Measurements from ENCODE around the gene B3GNT8.
A peak's percentile ranks its signal among the peaks of the same experiment; 100 is the strongest.
"Not testable (repeated sequence)": the region's sequence is repeated elsewhere in the genome, so short reads cannot be mapped to it uniquely, and the experiment has no call there.

B3GNT8 gene

DNA sequence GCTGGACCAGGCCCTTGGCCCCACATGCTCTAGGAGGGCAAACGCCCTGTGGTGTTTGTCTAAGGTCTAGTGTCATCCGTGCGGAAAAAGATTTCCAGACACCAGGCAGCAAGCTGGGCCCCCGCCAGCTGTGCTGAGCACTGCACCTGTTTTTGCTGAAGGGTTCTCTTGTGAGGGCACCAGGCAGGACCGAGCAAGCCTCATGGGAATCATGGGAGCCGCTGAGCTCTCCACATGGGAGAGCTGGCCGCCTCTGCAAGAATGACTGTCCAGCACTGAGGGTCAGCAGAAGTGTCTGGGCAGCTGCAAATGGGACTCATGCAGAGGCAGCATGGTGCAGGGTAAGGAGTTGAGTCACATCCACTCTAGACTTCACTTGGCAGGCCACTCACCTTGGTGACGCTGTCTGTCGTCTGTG is 12.0 kb downstream of the B3GNT8 start:
- no peak for DNase-seq (ENCODE audit: low spot score)

DNA sequence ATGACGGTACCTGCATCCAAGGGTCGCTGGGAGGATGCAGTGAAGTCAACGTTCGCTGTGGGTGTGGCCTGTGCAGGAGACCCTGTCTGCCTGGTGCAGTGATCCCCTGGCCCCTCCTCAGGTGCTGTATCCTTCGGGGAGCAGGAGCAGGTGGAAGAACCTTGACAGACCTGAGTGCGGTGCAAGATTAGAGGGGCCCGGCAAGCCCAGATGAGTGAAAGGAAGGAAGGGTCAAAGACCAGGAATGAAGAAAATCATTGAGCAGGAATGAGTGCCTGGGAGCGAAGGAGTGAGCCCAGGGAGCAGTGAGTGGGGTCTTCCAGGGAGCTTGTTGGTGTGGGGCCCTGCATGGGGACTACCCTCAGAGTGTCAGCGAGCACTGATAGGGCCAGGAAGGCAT is 12.7 kb downstream of the B3GNT8 start:
- DNase-seq (ENCODE audit: low spot score): no peak

DNA sequence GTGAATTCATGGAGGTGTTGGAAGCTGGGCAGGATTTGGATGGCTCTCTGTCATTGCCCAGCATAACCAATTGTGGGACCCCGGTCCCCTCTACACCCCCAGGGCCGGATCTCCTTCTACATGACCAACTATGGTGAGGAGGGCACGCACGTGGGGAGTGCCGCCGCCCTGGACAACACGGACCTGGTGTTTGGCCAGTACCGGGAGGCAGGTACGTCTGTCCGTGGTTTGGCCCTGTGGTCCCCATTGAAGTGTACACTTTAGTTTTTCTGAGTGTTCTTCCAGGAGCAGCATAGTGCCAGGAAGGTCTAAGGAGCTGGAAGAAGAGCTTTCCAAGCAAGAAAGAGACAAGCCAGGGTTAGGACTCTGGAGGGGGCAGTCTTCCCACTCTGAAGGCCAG is 13.2 kb downstream of the B3GNT8 start:
- DNase-seq (ENCODE audit: low spot score): no peak

DNA sequence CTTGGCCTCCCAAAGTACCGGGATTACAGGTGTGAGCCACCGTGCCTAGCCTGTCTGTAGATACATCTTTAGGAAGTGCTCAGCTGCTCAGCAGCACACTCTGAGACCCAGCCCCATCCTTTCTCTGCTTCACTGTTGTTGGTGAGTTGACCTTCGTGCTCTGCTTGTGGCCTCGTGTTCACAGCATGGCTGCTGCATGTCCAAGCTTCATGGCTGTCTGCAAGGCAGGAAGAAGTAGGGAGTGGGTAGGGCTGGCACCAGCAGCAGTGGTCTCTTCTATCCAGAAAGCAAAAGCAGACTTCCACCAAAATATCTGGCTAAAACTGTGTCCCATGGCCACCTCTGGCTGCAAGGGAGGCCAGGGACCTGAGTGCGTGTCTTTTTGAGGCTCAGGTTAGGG is 14.2 kb downstream of the B3GNT8 start:
- no peak for DNase-seq (ENCODE audit: low spot score)

DNA sequence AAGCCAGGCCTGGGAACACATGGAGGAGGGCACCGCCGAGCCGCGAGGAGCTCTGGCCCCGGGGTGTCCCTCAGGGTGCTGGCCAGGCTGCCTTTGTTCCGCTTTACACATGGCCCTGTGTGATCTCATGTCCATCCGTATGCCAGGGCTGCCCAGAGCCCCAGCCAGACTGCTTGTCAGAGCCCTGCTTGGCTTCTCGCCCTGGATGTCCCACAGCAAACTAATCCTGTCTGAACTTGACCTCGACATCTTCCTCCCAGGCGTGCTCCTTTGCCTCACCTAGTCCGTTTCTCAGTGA is 15.3 kb downstream of the B3GNT8 start:
- DNase-seq (ENCODE audit: low spot score): no peak

DNA sequence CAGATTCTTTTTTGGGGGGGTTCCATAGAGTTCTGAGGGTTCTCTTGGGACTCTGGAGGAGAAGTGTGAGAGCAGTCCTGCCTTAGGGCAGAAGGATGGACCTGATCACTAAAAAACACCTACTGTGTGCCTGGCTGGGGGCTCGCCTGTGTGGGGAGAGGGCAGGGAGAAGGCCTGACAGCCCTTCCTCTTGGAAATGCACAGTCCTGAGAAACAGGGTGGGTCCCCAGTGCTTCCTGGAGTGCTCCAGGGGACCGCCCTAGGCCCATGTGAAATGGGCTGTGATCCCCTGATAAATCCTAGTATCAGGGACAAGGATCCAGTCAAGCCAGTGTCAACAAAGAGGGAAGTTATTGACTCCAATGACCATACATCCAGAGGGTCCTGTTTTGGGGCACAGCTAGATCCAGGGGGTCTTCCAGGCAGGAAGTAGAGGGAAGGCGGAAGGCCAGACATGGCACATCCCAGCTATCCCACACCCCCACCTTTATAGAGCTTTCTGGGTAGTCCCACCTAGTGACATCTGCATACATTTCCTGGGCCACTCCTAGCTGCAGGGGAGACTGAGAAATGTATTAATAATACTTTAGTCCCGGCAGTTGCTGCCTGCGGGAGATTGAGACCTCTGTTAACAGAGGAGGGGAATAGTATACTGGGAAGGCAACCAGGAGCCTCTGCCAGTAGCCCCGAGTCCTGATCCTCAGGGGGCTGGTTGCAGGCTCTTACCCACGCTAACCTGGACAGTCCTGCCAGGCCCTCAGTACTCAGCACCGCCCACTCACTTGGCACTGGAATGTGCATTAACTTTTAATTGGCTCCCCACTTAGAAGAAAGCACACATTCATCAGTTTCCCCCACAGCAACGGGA is 15.8 kb downstream of the B3GNT8 start:
- DNase-seq (ENCODE audit: low spot score): no peak

DNA sequence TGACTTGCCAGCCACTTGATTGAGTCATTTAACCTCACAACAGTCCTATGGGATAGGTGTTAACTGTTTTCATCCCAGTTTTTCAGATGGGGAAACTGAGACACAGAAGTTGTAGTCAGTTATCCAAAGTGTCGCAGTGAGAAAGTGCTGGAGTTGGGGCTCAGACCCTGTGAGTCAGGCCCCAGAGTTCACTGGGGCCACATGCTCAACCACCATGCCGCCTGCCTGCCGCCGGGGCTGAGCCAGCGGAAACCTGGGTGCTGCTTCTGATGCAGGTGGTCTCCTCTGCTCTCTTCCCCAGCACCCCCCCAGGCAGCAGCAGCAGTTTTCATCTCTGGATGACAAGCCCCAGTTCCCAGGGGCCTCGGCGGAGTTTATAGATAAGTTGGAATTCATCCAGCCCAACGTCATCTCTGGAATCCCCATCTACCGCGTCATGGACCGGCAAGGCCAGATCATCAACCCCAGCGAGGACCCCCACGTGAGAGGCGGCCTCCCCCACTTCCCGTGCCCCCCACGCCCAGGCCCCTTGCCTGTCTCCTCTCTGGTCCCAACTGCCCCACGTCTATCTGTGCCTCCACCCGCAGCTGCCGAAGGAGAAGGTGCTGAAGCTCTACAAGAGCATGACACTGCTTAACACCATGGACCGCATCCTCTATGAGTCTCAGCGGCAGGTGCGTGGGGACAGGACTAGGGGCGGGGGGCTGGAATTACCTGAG is 16.7 kb downstream of the B3GNT8 start:
- DNase-seq (ENCODE audit: low spot score): no peak

DNA sequence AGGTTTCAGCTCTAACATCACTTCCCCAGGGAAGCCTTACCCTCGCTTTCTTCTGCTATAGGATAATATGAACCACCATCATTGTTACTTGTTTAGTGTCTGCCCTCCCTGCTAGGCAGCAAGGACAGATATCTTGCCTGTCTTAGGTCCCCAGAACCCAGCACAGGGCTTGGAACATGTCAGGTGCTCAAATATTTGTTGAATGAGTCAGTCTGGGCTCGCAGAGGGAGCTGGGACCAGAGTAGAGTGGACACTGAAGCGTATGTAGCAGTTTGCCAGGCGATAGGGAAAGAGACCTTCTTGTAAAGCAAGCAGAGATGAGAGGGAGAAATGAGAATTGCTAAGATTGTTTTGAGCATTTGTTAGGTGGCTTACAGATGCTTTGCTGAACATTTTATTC is 17.9 kb downstream of the B3GNT8 start:
- no peak for DNase-seq (ENCODE audit: low spot score)

DNA sequence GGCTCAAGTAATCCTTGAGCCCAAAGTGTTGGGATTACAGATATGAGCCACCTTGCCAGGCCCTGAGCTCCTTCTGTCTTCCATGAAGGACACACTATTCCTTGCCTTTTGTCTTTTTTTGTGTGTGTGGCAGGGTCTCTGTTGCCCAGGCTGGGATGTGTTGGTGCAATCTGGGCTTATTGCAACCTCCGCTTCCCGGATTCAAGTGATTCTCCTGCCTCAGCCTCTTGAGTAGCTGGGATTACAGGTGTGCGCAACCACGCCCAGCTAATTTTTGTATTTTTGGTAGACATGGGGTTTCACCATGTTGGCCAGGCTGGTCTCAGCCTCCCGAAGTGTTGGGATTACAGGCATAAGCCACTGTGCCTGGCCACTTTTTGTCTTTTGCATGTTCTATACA is 18.3 kb downstream of the B3GNT8 start:
- not testable (repeated sequence) for DNase-seq (ENCODE audit: low spot score)

DNA sequence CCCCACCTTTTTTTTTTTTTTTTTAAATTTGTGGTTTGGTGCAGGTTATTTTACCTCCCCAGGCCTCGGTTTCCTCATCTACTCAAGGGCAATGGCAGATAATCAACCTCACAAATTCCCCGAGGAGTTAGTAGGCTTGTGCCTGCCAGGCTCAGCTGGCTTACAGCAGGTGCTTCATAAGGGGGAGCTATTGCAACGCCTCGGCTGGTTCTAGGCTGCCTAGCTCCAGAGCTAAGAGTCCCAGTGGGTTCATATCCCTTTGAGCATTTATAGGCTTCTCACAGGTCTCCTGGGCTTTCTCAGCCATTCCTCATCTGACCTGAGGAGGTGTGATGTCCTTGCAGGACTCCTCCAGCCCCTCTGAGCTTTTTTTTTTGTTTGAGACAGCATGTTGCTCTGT is 18.9 kb downstream of the B3GNT8 start:
- no peak for DNase-seq (ENCODE audit: low spot score)

DNA sequence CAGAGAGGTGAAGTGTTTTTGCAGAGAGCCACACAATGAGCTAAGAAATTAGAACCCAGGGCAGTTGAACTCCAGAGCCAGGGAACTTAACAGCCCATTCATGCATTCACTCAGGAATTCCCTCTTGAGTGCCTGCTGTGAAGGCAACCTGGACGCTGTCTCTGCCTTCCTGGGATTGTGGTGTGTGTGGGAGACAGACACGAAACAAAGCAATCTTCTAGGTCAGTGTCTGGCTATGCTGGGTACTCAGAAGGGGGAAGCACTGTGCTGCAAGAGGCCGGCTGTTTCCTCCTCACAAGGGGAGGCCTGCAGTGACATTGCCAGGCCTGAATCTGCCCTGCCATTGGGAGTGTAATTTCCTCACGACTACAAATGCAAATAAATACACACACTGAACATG is 19.9 kb downstream of the B3GNT8 start:
- no peak for DNase-seq (ENCODE audit: low spot score)

DNA sequence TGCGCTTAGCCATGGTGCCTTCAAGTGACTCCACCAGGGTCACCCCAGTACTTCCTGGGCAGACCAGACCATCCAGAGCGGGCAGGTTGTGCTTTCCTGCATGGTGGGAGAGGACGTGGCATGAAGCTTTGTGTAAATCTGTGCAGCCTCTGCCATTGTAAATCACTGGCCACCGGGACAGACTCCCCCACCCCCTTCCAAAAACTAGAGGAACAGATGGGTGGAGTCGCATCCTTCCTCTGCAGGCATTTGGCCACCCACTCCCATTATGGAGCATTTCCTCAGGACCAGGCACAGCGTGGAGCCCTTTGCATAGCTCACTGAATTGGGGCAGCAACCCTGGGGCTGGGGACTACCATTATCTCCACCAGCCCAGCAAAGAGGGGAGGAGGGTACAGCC is 21.4 kb downstream of the B3GNT8 start:
- no peak for DNase-seq (ENCODE audit: low spot score)

DNA sequence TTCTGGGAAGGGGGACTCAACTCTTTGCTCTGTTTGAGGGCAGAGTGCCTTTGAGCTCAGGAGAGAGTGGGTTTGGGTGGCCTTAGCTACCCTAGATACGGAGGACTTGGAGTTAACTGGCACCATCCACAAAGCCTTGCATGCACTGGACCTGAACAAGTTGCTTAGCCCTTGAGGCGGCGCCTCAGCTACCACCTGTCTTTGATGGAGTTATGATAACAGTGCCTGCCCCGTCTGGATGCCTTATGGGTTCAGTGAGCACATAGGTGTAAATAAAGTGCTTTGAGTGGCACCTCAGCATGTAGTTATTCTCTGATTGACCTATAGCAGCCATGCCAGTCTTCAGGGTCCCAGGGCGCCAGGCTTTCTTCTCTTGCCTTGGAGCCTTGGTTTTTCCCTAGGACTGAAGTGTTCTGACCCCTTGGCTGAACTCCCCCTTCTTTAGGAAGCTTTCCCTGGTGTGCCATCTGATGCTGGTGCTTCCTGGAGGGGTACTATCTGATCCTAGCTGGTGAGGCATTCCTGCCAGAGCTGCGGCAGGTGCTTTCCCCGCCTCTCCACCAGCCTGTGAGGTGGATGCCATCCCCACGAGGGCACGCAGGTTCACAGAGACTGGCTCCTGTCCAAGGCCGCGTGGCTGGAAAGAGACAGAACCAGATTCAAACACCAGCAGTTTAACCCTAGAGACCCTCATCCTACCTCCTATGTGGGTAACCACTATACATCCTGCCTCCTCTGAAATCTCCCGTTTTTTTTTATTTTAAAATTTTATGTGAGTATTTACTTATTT is 23.8 kb downstream of the B3GNT8 start:
- DNase-seq (ENCODE audit: low spot score): no peak

DNA sequence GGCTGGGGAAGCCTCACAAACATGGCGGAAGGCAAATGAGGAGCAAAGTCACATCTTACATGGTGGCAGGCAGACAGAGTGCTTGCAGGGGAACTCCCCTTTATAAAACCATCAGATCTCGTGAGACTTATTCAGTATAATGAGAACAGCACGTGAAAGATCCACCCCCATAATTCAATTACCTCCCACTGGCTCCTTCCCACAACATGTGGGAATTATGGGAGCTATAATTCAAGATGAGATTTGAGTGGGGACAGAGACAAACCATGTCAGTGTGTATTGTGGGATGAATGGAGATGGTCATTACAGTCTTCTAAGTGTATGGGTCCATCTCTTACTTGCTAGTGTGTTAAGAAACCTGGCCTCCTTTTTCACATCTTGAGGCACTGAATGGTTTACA is 25.2 kb downstream of the B3GNT8 start:
- no peak for DNase-seq (ENCODE audit: low spot score)

DNA sequence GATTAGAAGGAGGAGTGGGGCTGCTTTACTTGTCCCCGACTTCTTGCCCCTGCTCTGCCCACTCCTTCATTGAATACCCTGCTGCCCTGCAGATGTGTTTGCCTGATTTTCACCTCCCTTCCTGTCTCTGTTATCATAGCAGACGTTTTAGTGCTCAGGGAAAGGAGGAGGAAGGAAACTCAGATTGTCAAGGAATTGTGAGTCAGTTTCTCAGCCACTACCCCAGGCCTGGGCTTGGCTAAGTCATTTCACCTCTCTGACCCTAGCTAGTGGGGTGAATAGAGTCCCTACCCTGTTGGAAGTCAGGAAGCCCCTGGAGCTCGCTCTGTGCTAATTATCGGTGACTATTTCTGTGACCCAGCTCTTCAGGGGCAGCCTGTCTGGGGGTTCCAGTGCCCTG is 25.7 kb downstream of the B3GNT8 start:
- no peak for DNase-seq (ENCODE audit: low spot score)

DNA sequence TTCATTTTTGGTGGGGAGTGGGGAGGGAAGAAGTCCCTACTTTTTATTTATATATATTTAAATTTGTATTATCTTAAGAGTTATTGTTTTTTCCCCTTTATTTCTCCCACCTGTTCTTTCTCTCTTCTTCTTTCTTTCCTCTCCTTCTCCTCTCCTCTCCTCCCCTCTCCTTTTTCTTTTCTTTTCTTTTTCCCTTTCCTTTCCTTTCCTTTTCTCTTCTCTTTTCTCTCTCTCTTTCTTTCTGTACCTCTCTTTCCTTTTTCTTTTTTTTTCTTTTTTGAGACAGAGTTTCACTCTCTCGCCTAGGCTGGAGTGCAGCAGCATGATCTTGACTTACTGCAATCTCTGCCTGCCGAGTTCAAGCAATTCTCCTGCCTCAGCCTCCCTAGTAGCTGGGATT is 27.6 kb downstream of the B3GNT8 start:
- no peak for DNase-seq (ENCODE audit: low spot score)

DNA sequence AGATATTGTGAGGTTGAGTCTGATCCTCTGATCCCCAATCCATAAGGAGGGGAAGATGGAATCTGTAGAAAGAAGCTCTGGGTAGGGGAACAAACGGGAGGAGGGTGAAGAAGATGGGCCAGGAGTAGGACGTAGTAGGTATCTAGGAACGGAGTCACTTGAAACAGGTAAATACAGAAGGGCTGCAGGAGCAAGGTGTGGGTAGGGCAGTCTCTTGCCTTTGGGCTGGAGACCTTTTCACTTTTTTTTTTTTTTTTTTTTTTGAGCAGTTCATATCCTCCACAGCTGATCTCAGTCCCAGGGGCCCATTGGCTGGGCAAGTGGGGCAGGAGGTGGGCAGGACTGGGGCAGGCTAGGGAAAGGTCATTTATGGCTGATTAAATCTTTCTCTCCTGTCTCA is 28.1 kb downstream of the B3GNT8 start:
- no peak for DNase-seq (ENCODE audit: low spot score)

DNA sequence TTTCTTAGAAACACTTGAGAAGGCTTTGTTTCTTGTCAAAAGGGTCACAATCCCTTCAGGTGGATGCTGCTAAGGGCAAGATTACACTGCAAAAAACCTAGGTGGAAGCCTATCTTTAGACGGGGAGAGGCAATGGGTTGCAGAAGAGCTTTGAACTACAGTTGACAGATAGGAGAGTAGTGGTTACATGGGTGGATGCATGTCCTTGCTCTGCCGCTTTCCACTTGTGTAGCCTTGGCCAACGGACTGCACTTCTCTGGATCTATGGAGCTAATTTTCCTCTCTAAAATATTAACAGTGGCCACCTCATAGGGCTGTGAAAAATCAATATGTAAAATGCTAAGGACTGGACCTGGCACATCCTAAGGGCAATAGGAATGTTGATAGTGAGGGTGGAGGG is 28.6 kb downstream of the B3GNT8 start:
- no peak for DNase-seq (ENCODE audit: low spot score)

DNA sequence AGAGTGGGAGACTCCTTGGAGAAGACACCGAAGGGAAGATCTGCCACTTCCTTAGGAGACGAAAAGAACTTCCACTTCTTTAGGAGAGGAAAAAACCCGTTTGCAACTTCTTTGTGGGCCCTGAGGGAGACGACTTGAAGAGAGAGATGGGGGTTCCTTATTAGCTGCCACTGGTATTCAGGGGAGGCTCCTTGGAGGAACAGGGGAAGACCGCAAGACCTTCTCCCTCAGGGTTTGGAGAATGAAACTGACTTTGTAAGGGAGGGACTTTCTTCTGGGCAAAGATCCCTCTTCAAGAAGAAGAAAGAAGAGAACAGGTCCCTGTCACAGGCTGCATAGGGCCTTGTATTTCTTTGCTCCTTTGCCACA is 29.1 kb downstream of the B3GNT8 start:
- DNase-seq (ENCODE audit: low spot score): no peak

DNA sequence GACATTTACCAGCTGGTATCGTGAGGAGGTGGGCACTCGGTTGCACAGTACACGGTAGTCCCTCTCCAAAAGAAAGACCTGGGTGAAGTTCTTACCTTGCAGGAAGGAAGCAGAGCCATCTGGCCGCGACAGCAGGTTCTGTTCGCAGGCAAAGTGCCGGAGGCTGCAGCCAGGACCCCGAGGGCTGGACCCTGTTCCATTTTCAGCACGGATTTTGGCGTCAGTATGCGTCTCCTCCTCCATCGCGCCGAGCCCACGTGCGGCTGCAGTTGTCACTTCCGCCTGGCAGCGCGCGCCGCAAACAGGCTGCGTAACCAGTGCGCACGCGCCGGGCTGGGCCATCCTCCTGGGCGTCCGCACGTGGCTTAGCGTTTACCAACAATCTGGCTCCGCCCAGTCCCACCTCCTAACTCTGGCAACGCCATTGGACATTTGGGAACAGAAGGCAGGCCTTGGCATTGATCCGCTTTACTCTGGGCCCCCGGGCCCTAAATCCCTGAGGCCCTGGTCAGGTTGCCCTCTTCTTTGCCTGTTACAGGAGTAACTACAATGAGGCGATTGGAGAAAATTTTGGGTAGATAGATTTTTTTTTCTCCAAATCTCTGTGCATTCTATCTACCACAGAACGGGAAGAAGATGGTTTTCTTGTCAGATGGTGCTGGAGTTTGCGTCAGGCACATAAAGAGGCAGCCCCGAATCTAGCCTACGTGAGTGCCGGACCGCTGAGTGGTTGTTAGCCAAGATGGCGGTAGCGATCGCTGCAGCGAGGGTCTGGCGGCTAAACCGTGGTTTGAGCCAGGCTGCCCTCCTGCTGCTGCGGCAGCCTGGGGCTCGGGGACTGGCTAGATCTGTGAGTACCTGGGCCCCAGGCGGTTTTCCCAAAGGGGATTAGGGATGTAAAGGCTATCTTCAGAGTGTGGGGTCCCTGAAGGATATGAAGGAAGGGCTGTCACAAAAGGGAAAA is 29.8 kb downstream of the B3GNT8 start, which contains the start of the genes BCKDHA and EXOSC5:
Gene BCKDHA, plus strand, starts transcription at position 733 of the 964 bp plus-strand sequence. Its CDS starts 10 bp downstream, at position 743.
Gene EXOSC5, minus strand, starts transcription at position 274 of the 964 bp plus-strand sequence. Its CDS starts 31 bp downstream, at position 243.
- peak; percentile 99 for DNase-seq (ENCODE audit: low spot score)

DNA sequence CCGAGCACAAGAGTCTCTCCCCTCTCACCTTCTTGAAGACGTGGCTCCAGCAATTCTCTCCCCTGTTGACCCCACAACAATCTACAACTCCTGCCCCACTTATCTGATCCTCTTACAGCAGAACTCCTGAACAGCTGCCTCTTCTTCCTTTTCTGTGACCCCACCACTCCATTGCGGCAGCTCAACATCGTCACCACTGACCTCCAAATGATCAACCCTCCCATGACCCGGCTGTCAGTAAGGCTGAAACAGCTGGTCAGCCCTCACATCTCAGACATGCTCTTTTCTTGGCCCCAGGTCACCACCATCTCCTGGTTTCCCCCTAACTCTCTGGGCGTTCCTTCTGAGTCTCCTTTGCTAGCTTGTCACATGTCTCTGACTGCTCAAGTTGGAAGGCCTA is 31.8 kb downstream of the B3GNT8 start:
- no peak for DNase-seq (ENCODE audit: low spot score)

DNA sequence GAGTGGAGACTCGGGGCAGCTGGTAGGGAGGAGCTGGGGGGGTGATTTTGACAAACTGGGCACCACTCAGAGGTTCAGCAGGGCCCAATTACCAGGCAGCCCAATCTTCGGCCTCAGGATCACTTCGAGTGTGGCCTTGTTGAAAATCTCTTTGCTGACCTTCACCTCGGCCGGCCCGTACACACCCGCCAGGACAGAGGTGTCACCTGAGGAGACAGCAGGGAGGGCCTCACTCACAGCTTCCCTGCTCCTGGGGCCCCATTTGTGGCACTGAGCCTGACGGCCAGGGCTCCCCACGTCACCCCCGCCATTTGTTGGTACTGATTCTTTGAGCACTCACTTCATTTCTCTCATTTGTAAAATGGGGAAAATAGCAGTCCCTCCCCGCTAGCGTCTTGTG is 34.4 kb downstream of the B3GNT8 start:
- no peak for DNase-seq (ENCODE audit: low spot score)
